A673 (cell line): Measurements from ENCODE around the gene SDK1.
A peak's percentile ranks its signal among the peaks of the same experiment; 100 is the strongest.

Source experiments
- EZH2 ChIP-seq: fragments of 200-600 bp; sonication (generic); IDR thresholded peaks from 2 replicates; pipeline ENCODE4 v1.6.1; 2017; ENCODE audit warnings: borderline replicate concordance, low read depth, mild to moderate bottlenecking, mixed read lengths, antibody characterized with exemption, low read length; ENCODE audit not compliant: poor library complexity, severe bottlenecking
- TF ChIP-seq, protein P1 (sequence below): fragments of 300-800, 200-600 bp; sonication (generic); conservative IDR thresholded peaks from 2 replicates; pipeline ENCODE4 v1.5.1; 2017; ENCODE audit warnings: low read depth, mild to moderate bottlenecking, antibody characterized with exemption, low read length, moderate library complexity, mixed read lengths

DNA sequence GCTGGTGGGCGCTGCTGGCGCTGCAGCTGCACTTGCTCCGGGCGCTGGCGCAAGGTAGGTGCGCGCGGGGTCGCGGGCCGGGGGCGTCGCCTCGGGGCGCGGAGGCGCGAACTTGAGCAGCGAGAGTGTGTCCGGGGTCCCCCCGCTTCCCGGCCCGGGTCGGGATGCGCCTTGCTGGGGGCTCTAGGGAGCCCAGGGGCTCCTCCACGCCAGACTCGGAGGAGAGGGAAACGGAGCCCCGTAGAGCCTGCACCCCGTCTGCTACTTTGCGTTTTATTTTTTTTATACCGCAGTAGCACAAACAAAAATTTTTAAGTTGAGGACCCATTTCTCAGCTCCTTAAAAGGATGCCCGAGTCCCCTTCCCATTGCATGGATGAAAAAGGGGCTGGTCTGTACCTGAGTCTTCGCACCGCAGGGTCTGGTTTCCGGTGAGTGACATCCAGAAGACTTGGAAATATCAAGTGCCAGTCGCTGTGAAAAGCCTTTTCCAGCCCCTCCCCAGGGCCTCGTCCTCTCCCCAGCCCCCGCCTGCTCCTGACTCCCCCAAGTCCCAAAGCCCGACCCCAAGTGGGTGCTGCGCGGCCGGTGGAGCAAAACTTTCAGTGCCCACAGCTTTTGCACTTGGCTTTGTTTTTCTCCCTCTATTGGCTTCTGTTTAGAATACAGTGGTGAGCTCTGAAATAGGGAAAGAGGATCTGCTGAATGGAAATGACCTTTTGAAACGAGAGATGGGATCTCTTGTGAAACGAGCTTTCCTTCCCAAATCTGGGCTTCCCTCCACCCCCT is 973 bp downstream of the SDK1 start:
- TF ChIP-seq, protein P1, sequence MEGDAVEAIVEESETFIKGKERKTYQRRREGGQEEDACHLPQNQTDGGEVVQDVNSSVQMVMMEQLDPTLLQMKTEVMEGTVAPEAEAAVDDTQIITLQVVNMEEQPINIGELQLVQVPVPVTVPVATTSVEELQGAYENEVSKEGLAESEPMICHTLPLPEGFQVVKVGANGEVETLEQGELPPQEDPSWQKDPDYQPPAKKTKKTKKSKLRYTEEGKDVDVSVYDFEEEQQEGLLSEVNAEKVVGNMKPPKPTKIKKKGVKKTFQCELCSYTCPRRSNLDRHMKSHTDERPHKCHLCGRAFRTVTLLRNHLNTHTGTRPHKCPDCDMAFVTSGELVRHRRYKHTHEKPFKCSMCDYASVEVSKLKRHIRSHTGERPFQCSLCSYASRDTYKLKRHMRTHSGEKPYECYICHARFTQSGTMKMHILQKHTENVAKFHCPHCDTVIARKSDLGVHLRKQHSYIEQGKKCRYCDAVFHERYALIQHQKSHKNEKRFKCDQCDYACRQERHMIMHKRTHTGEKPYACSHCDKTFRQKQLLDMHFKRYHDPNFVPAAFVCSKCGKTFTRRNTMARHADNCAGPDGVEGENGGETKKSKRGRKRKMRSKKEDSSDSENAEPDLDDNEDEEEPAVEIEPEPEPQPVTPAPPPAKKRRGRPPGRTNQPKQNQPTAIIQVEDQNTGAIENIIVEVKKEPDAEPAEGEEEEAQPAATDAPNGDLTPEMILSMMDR = peak; percentile 33; the same call in 1 of the 2 replicates
- peak; percentile 44 for TF ChIP-seq EZH2
